ENCODE results near the gene BEND7. TPM values are rescaled to one million over a fixed set of nuclear protein-coding genes. Genes with fewer than 3 reads are reported as not detected.
A peak's percentile ranks its signal among the peaks of the same experiment; 100 is the strongest.

The BEND7 gene
- total and polyA plus RNA-seq, 2 of the 13 experiments (the other 11 are each of a cell fraction or from before 2014, with no cell fraction given): 14.1 to 17.1 TPM

DNA sequence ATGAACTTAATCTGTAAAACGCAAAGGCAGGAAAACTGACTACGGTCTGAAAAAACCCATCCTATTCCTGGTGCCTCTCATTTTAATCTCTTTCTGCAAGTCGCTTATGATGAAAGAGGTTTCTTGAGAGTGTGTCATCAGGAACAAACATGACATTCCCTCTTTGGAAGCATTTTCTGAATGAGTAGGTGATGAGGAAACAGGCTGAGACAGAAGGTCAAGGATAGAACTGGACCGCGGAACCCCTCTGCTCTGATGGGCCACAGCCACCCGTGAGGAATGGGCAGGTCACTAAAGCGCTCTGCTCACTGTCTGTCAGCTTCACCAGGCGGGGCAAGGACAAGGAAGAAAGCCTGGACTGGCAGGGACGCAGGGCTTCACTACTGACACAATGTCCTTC lies 28.6 kb downstream of the BEND7 start (continued):
- TF ChIP-seq, protein P1, sequence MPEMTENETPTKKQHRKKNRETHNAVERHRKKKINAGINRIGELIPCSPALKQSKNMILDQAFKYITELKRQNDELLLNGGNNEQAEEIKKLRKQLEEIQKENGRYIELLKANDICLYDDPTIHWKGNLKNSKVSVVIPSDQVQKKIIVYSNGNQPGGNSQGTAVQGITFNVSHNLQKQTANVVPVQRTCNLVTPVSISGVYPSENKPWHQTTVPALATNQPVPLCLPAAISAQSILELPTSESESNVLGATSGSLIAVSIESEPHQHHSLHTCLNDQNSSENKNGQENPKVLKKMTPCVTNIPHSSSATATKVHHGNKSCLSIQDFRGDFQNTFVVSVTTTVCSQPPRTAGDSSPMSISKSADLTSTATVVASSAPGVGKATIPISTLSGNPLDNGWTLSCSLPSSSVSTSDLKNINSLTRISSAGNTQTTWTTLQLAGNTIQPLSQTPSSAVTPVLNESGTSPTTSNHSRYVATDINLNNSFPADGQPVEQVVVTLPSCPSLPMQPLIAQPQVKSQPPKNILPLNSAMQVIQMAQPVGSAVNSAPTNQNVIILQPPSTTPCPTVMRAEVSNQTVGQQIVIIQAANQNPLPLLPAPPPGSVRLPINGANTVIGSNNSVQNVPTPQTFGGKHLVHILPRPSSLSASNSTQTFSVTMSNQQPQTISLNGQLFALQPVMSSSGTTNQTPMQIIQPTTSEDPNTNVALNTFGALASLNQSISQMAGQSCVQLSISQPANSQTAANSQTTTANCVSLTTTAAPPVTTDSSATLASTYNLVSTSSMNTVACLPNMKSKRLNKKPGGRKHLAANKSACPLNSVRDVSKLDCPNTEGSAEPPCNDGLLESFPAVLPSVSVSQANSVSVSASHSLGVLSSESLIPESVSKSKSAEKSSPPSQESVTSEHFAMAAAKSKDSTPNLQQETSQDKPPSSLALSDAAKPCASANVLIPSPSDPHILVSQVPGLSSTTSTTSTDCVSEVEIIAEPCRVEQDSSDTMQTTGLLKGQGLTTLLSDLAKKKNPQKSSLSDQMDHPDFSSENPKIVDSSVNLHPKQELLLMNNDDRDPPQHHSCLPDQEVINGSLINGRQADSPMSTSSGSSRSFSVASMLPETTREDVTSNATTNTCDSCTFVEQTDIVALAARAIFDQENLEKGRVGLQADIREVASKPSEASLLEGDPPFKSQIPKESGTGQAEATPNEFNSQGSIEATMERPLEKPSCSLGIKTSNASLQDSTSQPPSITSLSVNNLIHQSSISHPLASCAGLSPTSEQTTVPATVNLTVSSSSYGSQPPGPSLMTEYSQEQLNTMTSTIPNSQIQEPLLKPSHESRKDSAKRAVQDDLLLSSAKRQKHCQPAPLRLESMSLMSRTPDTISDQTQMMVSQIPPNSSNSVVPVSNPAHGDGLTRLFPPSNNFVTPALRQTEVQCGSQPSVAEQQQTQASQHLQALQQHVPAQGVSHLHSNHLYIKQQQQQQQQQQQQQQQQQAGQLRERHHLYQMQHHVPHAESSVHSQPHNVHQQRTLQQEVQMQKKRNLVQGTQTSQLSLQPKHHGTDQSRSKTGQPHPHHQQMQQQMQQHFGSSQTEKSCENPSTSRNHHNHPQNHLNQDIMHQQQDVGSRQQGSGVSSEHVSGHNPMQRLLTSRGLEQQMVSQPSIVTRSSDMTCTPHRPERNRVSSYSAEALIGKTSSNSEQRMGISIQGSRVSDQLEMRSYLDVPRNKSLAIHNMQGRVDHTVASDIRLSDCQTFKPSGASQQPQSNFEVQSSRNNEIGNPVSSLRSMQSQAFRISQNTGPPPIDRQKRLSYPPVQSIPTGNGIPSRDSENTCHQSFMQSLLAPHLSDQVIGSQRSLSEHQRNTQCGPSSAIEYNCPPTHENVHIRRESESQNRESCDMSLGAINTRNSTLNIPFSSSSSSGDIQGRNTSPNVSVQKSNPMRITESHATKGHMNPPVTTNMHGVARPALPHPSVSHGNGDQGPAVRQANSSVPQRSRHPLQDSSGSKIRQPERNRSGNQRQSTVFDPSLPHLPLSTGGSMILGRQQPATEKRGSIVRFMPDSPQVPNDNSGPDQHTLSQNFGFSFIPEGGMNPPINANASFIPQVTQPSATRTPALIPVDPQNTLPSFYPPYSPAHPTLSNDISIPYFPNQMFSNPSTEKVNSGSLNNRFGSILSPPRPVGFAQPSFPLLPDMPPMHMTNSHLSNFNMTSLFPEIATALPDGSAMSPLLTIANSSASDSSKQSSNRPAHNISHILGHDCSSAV (CRISPR knock-in tag; IDR thresholded peaks at IDR 0.05; ENCODE audit: borderline replicate concordance): no peak
- TF ChIP-seq TBP (CRISPR knock-in tag; IDR thresholded peaks at IDR 0.05) (no peak), NFKBIZ (CRISPR knock-in tag; IDR thresholded peaks at IDR 0.05) (no peak), ZNF607 (CRISPR knock-in tag; IDR thresholded peaks at IDR 0.05; ENCODE audit: borderline replicate concordance) (no peak), ATAD3A (CRISPR knock-in tag; IDR thresholded peaks at IDR 0.05) (no peak), CCAR2 (optimal IDR thresholded peaks at IDR 0.05; ENCODE audit: low read depth, low read length) (no peak), NR1H2 (CRISPR knock-in tag; IDR thresholded peaks at IDR 0.05; ENCODE audit: borderline replicate concordance, low read depth) (no peak), ZNF780A (CRISPR knock-in tag; IDR thresholded peaks at IDR 0.05) (no peak), CEBPG (CRISPR knock-in tag; IDR thresholded peaks at IDR 0.05) (peak; percentile 58)
- TF ChIP-seq, protein P2, sequence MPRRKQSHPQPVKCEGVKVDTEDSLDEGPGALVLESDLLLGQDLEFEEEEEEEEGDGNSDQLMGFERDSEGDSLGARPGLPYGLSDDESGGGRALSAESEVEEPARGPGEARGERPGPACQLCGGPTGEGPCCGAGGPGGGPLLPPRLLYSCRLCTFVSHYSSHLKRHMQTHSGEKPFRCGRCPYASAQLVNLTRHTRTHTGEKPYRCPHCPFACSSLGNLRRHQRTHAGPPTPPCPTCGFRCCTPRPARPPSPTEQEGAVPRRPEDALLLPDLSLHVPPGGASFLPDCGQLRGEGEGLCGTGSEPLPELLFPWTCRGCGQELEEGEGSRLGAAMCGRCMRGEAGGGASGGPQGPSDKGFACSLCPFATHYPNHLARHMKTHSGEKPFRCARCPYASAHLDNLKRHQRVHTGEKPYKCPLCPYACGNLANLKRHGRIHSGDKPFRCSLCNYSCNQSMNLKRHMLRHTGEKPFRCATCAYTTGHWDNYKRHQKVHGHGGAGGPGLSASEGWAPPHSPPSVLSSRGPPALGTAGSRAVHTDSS (CRISPR knock-in tag; conservative IDR thresholded peaks at IDR 0.05): no peak
- TF ChIP-seq, protein P3, sequence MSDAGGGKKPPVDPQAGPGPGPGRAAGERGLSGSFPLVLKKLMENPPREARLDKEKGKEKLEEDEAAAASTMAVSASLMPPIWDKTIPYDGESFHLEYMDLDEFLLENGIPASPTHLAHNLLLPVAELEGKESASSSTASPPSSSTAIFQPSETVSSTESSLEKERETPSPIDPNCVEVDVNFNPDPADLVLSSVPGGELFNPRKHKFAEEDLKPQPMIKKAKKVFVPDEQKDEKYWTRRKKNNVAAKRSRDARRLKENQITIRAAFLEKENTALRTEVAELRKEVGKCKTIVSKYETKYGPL (CRISPR knock-in tag; IDR thresholded peaks at IDR 0.05): no peak
- TF ChIP-seq, protein P4, sequence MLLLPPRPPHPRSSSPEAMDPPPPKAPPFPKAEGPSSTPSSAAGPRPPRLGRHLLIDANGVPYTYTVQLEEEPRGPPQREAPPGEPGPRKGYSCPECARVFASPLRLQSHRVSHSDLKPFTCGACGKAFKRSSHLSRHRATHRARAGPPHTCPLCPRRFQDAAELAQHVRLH (CRISPR knock-in tag; IDR thresholded peaks at IDR 0.05; ENCODE audit: borderline replicate concordance, low read depth): no peak
- TF ChIP-seq, protein P5, sequence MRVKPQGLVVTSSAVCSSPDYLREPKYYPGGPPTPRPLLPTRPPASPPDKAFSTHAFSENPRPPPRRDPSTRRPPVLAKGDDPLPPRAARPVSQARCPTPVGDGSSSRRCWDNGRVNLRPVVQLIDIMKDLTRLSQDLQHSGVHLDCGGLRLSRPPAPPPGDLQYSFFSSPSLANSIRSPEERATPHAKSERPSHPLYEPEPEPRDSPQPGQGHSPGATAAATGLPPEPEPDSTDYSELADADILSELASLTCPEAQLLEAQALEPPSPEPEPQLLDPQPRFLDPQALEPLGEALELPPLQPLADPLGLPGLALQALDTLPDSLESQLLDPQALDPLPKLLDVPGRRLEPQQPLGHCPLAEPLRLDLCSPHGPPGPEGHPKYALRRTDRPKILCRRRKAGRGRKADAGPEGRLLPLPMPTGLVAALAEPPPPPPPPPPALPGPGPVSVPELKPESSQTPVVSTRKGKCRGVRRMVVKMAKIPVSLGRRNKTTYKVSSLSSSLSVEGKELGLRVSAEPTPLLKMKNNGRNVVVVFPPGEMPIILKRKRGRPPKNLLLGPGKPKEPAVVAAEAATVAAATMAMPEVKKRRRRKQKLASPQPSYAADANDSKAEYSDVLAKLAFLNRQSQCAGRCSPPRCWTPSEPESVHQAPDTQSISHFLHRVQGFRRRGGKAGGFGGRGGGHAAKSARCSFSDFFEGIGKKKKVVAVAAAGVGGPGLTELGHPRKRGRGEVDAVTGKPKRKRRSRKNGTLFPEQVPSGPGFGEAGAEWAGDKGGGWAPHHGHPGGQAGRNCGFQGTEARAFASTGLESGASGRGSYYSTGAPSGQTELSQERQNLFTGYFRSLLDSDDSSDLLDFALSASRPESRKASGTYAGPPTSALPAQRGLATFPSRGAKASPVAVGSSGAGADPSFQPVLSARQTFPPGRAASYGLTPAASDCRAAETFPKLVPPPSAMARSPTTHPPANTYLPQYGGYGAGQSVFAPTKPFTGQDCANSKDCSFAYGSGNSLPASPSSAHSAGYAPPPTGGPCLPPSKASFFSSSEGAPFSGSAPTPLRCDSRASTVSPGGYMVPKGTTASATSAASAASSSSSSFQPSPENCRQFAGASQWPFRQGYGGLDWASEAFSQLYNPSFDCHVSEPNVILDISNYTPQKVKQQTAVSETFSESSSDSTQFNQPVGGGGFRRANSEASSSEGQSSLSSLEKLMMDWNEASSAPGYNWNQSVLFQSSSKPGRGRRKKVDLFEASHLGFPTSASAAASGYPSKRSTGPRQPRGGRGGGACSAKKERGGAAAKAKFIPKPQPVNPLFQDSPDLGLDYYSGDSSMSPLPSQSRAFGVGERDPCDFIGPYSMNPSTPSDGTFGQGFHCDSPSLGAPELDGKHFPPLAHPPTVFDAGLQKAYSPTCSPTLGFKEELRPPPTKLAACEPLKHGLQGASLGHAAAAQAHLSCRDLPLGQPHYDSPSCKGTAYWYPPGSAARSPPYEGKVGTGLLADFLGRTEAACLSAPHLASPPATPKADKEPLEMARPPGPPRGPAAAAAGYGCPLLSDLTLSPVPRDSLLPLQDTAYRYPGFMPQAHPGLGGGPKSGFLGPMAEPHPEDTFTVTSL (CRISPR knock-in tag; IDR thresholded peaks at IDR 0.05; ENCODE audit: borderline replicate concordance): no peak

Measured in HepG2 (cell line).